Thoracic aorta (tissue), 2 donors: ENCODE measurements around the gene FKBP10. TPM values are rescaled to one million over a fixed set of nuclear protein-coding genes. Genes with fewer than 3 reads are reported as not detected.

Experiments used
- ATAC-seq: fragments of 150-250 bp; one replicate; pipeline ENCODE4 v1.8.0; 2017; ENCODE audit warnings: low read depth; ENCODE audit not compliant: insufficient number of reproducible peaks, low FRiP score
- DNase-seq: peaks from one replicate; pipeline ENCODE4 v3.0.0-alpha.2; 2020; ENCODE audit warnings: low spot score
- H3K27ac ChIP-seq, 2 donors: fragments of 200-600 bp; sonication (generic); 1 replicate in 1 of 2; 2 replicates in 1 of 2; pipeline ENCODE4 v1.5.1; 2016; ENCODE audit warnings: mild to moderate bottlenecking in 2 of 2, moderate library complexity in 2 of 2
- H3K27me3 ChIP-seq: fragments of 200-600 bp; sonication (generic); replicated peaks from 2 replicates; pipeline ENCODE4 v1.6.0; 2016; ENCODE audit warnings: mild to moderate bottlenecking; ENCODE audit not compliant: insufficient read depth
- H3K36me3 ChIP-seq: fragments of 200-600 bp; sonication (generic); one replicate; pipeline ENCODE4 v1.5.1; 2016
- H3K4me1 ChIP-seq, 2 donors: fragments of 200-600 bp; sonication (generic); 1 replicate in 1 of 2; 2 replicates in 1 of 2; pipeline versions ENCODE4 v1.5.1 to v1.6.0; 2016; ENCODE audit warnings: low read depth in 2 of 2, mild to moderate bottlenecking in 1 of 2; ENCODE audit not compliant: control insufficient read depth in 1 of 2
- H3K4me3 ChIP-seq: fragments of 200-600 bp; sonication (generic); 2 replicates; pipeline ENCODE4 v1.5.1; 2016; ENCODE audit warnings: mild to moderate bottlenecking
- H3K9me3 ChIP-seq: fragments of 200-600 bp; sonication (generic); 2 replicates; pipeline ENCODE4 v1.5.1; 2016
- CTCF ChIP-seq: fragments of 200-600 bp; sonication (generic); IDR thresholded peaks from one replicate; pipeline ENCODE4 v1.5.1; 2019; ENCODE audit warnings: antibody characterized with exemption
- total RNA-seq, 2 donors: library from RNA; depleted of rRNA; stranded (reverse); fragments of >200 nt; gene quantifications; one replicate each; pipeline versions ENCODE4 v1.1.0 to v1.2.3, GENCODE V29; 2016

The FKBP10 gene
- total RNA-seq, 2 donors from 2014 or later: 125 to 188 TPM

GRCh38 chr17:41777574-41778188, 35.1 kb upstream of the FKBP10 start:
- peaks cover 13 to 70% of the 10 kb centered on the region in 2 donors for H3K4me1 ChIP-seq
- DNase-seq: no peak
- TF ChIP-seq CTCF: no peak

GRCh38 chr17:41779954-41780353, 32.9 kb upstream of the FKBP10 start:
- H3K9me3 ChIP-seq: no peaks in the 10 kb centered on the region
- peaks cover 5% of the 10 kb centered on the region for H3K36me3 ChIP-seq
- ATAC-seq (no peak), DNase-seq (no peak)
- no peak overlapping the region for H3K27ac ChIP-seq
- peaks cover 24 to 80% of the 10 kb centered on the region in 2 donors for H3K4me1 ChIP-seq
- no peak overlapping the region for H3K4me3 ChIP-seq
- TF ChIP-seq CTCF: no peak
- H3K27me3 ChIP-seq: no peaks in the 10 kb centered on the region

More at GRCh38 chr17:41777574-41778188, 35.1 kb upstream of the FKBP10 start:
- H3K27me3 ChIP-seq: no peaks in the 10 kb centered on the region
- H3K4me3 ChIP-seq: no peak overlapping the region
- no peaks in the 10 kb centered on the region for H3K9me3 ChIP-seq
- peaks cover 5% of the 10 kb centered on the region for H3K36me3 ChIP-seq
- H3K27ac ChIP-seq: peak overlapping the region; percentile 65 to 71
- no peak for ATAC-seq

GRCh38 chr17:41781404-41782110, 31.2 kb upstream of the FKBP10 start:
- no peak for TF ChIP-seq CTCF
- DNase-seq: no peak
- Histone ChIP-seq H3K27me3 (no peaks in the 10 kb centered on the region), H3K27ac (peak overlapping the region; percentile 62 to 66), H3K4me3 (no peak overlapping the region), H3K36me3 (no peaks in the 10 kb centered on the region), H3K4me1 (peaks cover 39 to 76% of the 10 kb centered on the region in 2 donors), H3K9me3 (no peaks in the 10 kb centered on the region)
- ATAC-seq: no peak

- no peaks in the 10 kb centered on the region for H3K9me3 ChIP-seq
- no peaks in the 10 kb centered on the region for H3K27me3 ChIP-seq
- no peak overlapping the region for H3K4me3 ChIP-seq
- no peak for TF ChIP-seq CTCF
- peak overlapping the region; percentile 62 to 66 for H3K27ac ChIP-seq
- H3K4me1 ChIP-seq: peaks cover 35 to 70% of the 10 kb centered on the region in 2 donors
- DNase-seq: no peak
- H3K36me3 ChIP-seq: no peaks in the 10 kb centered on the region
- no peak for ATAC-seq
Observed at GRCh38 chr17:41782142-41782541, 30.7 kb upstream of the FKBP10 start.

GRCh38 chr17:41784207-41784744, 28.5 kb upstream of the FKBP10 start:
- ATAC-seq (no peak), DNase-seq (no peak)
- Histone ChIP-seq H3K27me3 (no peaks in the 10 kb centered on the region), H3K9me3 (no peaks in the 10 kb centered on the region), H3K27ac (peak overlapping the region in 1 of 2 donors; percentile 37), H3K4me1 (peaks cover 26 to 51% of the 10 kb centered on the region in 2 donors), H3K36me3 (no peaks in the 10 kb centered on the region), H3K4me3 (peak overlapping the region; percentile 88)
- no peak for TF ChIP-seq CTCF
